ENCODE data around the gene NMU.
A peak's percentile ranks its signal among the peaks of the same experiment; 100 is the strongest.

The NMU gene

GRCh38 chr4:55547918-55548317, 88.2 kb downstream of the NMU start:
- no peak for TF ChIP-seq CTCF (IDR thresholded peaks at IDR 0.05; ENCODE audit: low read depth, low read length, missing control alignments)
- peak overlapping the region; percentile 95; the same call in 1 of the 2 replicates for H3K4me3 ChIP-seq (ENCODE audit: low read depth, low read length)
- no peak for DNase-seq (ENCODE audit: low read depth)

GRCh38 chr4:55547466-55547770, 88.7 kb downstream of the NMU start:
- H3K4me3 ChIP-seq (ENCODE audit: low read depth, low read length): peak overlapping the region; percentile 95
- no peak for DNase-seq (ENCODE audit: low read depth)
- no peak for TF ChIP-seq CTCF (IDR thresholded peaks at IDR 0.05; ENCODE audit: low read depth, low read length, missing control alignments)

- peak within 1 kb of the TSS; percentile 95 for H3K4me3 ChIP-seq (ENCODE audit: low read depth, low read length)
- DNase-seq (ENCODE audit: low read depth): peak; percentile 54
- peak; percentile 45 for TF ChIP-seq CTCF (IDR thresholded peaks at IDR 0.05; ENCODE audit: low read depth, low read length, missing control alignments)
Observed at GRCh38 chr4:55546756-55547465, 89.2 kb downstream of the NMU start, which contains the start of gene CLOCK. TSS of gene CLOCK (minus strand) at chr4:55546909. CDS start at chr4:55482785, 64,124 bp downstream.

GRCh38 chr4:55546506-55546755, 89.7 kb downstream of the NMU start:
- DNase-seq (ENCODE audit: low read depth): no peak
- TF ChIP-seq CTCF (IDR thresholded peaks at IDR 0.05; ENCODE audit: low read depth, low read length, missing control alignments): no peak
- H3K4me3 ChIP-seq (ENCODE audit: low read depth, low read length): peak overlapping the region; percentile 95

- no peak for TF ChIP-seq CTCF (IDR thresholded peaks at IDR 0.05; ENCODE audit: low read depth, low read length, missing control alignments)
- peak; percentile 46 for DNase-seq (ENCODE audit: low read depth)
- peak overlapping the region; percentile 95 for H3K4me3 ChIP-seq (ENCODE audit: low read depth, low read length)
Observed at GRCh38 chr4:55545641-55546505, 90.2 kb downstream of the NMU start.

Measured in GM12864 (cell line).